DOHH2 (cell line): ENCODE measurements around the gene NFKB2.
A peak's percentile ranks its signal among the peaks of the same experiment; 100 is the strongest.

Experiments used
- EZH2phosphoT487 ChIP-seq: fragments of 200-600 bp; sonication (generic); IDR thresholded peaks from 2 replicates; pipeline ENCODE4 v1.6.1; 2017; ENCODE audit warnings: borderline replicate concordance, mild to moderate bottlenecking, antibody characterized with exemption, low read length, moderate library complexity, mixed read lengths
- TF ChIP-seq, protein P1 (sequence below): fragments of 200-600 bp; sonication (generic); IDR thresholded peaks from one replicate; pipeline ENCODE4 v1.5.1; 2014; ENCODE audit warnings: antibody characterized with exemption, mild to moderate bottlenecking, low read depth, low read length; ENCODE audit not compliant: poor library complexity, severe bottlenecking

- TF ChIP-seq, protein P1, sequence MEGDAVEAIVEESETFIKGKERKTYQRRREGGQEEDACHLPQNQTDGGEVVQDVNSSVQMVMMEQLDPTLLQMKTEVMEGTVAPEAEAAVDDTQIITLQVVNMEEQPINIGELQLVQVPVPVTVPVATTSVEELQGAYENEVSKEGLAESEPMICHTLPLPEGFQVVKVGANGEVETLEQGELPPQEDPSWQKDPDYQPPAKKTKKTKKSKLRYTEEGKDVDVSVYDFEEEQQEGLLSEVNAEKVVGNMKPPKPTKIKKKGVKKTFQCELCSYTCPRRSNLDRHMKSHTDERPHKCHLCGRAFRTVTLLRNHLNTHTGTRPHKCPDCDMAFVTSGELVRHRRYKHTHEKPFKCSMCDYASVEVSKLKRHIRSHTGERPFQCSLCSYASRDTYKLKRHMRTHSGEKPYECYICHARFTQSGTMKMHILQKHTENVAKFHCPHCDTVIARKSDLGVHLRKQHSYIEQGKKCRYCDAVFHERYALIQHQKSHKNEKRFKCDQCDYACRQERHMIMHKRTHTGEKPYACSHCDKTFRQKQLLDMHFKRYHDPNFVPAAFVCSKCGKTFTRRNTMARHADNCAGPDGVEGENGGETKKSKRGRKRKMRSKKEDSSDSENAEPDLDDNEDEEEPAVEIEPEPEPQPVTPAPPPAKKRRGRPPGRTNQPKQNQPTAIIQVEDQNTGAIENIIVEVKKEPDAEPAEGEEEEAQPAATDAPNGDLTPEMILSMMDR, result peak; percentile 97
- TF ChIP-seq EZH2phosphoT487, result no peak
These were observed 3.9 kb downstream of the NFKB2 start for GRCh38 chr10:102399217-102400021.
